Choroid plexus epithelial cell (primary cell): ENCODE data around the gene SLC25A30.
"Not testable (repeated sequence)": the region's sequence is repeated elsewhere in the genome, so short reads cannot be mapped to it uniquely, and the experiment has no call there.

Experiments
- DNase-seq: peaks from one replicate; pipeline ENCODE4 v3.0.0-alpha.2; 2010; ENCODE audit warnings: low read depth
- H3K4me3 ChIP-seq: 2 replicates; pipeline ENCODE4 v1.5.1; 2011; ENCODE audit warnings: low read depth, mild to moderate bottlenecking, control low read depth, low read length, moderate library complexity
- TF ChIP-seq, protein P1 (sequence below): conservative IDR thresholded peaks from 2 replicates; pipeline ENCODE4 v1.5.1; 2011; ENCODE audit warnings: low read depth, mild to moderate bottlenecking, control low read depth, inconsistent platforms, low read length, moderate library complexity

SLC25A30 gene

DNA sequence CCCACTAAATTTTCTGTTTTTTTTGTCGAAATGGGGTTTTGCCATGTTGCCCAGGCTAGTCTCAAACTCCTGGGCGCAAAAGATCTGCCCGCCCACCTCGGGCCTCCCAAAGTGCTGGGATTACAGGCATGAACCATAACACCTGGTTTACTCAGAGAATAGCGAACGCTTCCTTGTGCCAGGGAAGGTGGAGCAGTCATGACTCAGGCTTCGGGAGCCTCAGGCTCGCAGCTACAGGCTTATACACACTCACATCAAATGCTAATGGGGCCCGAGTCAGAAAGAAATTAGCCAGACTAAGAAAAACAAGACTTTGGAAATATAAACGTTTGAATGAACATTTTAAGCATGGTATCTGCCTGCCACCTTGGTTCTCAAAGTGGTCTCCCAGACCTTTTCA lies 66.1 kb downstream of the SLC25A30 start:
- no peak for DNase-seq
- H3K4me3 ChIP-seq: no peak overlapping the region
- TF ChIP-seq, protein P1, sequence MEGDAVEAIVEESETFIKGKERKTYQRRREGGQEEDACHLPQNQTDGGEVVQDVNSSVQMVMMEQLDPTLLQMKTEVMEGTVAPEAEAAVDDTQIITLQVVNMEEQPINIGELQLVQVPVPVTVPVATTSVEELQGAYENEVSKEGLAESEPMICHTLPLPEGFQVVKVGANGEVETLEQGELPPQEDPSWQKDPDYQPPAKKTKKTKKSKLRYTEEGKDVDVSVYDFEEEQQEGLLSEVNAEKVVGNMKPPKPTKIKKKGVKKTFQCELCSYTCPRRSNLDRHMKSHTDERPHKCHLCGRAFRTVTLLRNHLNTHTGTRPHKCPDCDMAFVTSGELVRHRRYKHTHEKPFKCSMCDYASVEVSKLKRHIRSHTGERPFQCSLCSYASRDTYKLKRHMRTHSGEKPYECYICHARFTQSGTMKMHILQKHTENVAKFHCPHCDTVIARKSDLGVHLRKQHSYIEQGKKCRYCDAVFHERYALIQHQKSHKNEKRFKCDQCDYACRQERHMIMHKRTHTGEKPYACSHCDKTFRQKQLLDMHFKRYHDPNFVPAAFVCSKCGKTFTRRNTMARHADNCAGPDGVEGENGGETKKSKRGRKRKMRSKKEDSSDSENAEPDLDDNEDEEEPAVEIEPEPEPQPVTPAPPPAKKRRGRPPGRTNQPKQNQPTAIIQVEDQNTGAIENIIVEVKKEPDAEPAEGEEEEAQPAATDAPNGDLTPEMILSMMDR: no peak

DNA sequence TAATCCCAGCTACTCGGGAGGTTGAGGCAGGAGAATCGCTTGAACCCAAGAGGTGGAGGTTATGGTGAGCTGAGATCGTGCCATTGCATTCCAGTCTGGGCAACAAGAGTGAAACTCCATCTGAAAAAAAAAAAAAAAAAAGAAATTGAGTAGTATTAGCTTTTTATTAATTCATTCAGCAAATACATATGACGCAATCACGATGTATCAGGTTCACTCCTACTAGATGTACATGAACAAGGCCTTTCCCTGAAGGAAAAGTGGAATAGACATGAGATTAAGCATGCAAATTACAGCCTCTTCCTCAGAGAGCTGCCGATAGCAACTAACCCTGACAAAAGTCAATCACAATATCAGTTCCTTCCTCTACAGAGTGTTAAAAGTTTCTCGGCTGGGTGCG lies 68.0 kb downstream of the SLC25A30 start:
- DNase-seq: no peak
- TF ChIP-seq, protein P1: no peak
- H3K4me3 ChIP-seq: no peak overlapping the region

DNA sequence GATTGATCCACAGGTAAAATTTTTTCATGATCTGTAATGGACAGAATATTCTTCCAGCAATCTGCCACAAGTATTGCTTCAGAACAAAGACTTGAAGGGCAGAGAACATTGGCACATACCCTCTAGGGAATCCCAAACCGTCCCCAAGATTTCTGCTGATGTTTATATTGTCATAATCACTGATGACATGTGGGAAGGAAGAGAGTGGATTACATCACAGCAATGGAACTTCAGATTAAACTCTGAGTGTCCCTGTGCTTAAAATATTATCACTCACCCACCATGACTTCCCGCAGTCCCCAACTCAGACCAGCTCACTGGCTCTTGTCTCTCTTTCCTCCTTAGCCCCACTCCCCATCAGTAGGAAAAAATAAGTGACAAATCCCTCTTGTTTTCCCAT lies 68.7 kb downstream of the SLC25A30 start:
- no peak for DNase-seq
- TF ChIP-seq, protein P1: no peak
- no peak overlapping the region for H3K4me3 ChIP-seq

DNA sequence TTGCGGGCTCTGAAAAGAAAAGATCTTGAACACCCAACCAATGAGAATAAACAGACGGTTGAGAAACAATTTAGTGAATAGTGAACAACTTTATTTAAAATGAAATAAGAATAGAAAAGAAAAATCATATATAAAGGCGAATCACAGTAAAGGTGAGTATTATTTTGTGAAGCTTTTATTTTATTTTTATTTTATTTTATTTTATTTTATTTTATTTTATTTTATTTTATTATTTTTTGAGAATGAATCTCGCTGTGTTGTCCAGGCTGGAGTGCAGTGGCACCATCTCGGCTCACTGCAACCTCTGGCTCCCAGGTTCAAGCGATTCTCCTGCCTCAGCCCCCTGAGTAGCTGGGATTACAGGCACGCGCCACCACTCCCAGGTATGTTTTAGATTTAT lies 74.1 kb downstream of the SLC25A30 start:
- DNase-seq, H3K4me3 ChIP-seq: not testable (repeated sequence)
